Heart left ventricle (tissue), 16 donors: ENCODE results near the gene PLD4. TPM values are rescaled to one million over a fixed set of nuclear protein-coding genes. Genes with fewer than 3 reads are reported as not detected.

Experiments used
- ATAC-seq, 4 donors: fragments of 200-7000 bp; cut with Tn5 transposase; one replicate each; pipeline ENCODE4 v1.9.1; 2020 to 2022; ENCODE audit warnings: moderate library complexity in 4 of 4, mild to moderate bottlenecking in 3 of 4, moderate number of reproducible peaks in 1 of 4
- DNase-seq, 5 donors: peaks; one replicate each; pipeline ENCODE4 v3.0.0-alpha.2; 2020
- H3K27ac ChIP-seq, 12 donors: fragments of 200-600 bp; sonication (generic) in 4 of 12; one replicate each; pipeline versions ENCODE4 v1.5.0 to v1.8.0; 2016 to 2022; ENCODE audit warnings: mild to moderate bottlenecking in 2 of 12
- H3K27me3 ChIP-seq, 9 donors: fragments of 200-600 bp; sonication (generic) in 2 of 9; one replicate each; pipeline versions ENCODE4 v1.5.1 to v1.8.0; 2016 to 2022; ENCODE audit warnings: mild to moderate bottlenecking in 3 of 9
- H3K36me3 ChIP-seq, 9 donors: fragments of 200-600 bp; sonication (generic) in 2 of 9; one replicate each; pipeline versions ENCODE4 v1.5.0 to v1.8.0; 2018 to 2022; ENCODE audit warnings: mild to moderate bottlenecking in 2 of 9
- H3K4me1 ChIP-seq, 12 donors: fragments of 200-600 bp; sonication (generic) in 4 of 12; one replicate each; pipeline versions ENCODE4 v1.5.0 to v1.8.0; 2016 to 2022; ENCODE audit warnings: mild to moderate bottlenecking in 3 of 12
- H3K4me3 ChIP-seq, 12 donors: fragments of 200-600 bp; sonication (generic) in 4 of 12; one replicate each; pipeline versions ENCODE4 v1.5.0 to v1.8.0; 2017 to 2022; ENCODE audit warnings: mild to moderate bottlenecking in 9 of 12, moderate library complexity in 4 of 12
- H3K9me3 ChIP-seq, 12 donors: fragments of 200-600 bp; sonication (generic) in 4 of 12; one replicate each; pipeline versions ENCODE4 v1.5.0 to v1.8.0; 2016 to 2022; ENCODE audit warnings: mild to moderate bottlenecking in 1 of 12
- CTCF ChIP-seq, 12 donors: fragments of 200-600 bp; sonication (generic) in 4 of 12; IDR thresholded peaks; one replicate each; pipeline versions ENCODE4 v1.5.0 to v1.8.0; 2018 to 2022; ENCODE audit warnings: antibody characterized with exemption in 12 of 12, mild to moderate bottlenecking in 5 of 12
- POLR2A ChIP-seq, 2 donors: fragments of 450-650 bp; IDR thresholded peaks; one replicate each; pipeline ENCODE4 v1.6.1; 2017; ENCODE audit warnings: antibody characterized with exemption in 2 of 2, mild to moderate bottlenecking in 2 of 2, moderate library complexity in 2 of 2
- WGBS, 4 donors: extraction: QIAGEN DNeasy Blood & Tissue Kit in 2 of 4; methylation state at CpG; one replicate each; pipeline versions ENCODE4 v1.1.5 to v1.1.7; 2013 to 2018; 5-methylcytosine and 5-hydroxymethylcytosine counted together
- intact Hi-C, 10 donors: fragments of 100-400 bp; cut with DNase I; formaldehyde crosslinking; loops; one replicate each; pipeline versions ENCODE4 v1.11.1 to v1.14.2; 2022
- polyA plus RNA-seq, 2 donors: library from polyadenylated mRNA; stranded (reverse); fragments of 200-250 nt; gene quantifications; one replicate each; pipeline ENCODE4 v1.2.3, GENCODE V29; 2013
- total RNA-seq, 9 donors: library from RNA; depleted of rRNA in 2 of 9; stranded (reverse); fragments of >200 nt in 2 of 9; fragmentation: NEBNext Ultra II Directional in 3 of 9; extraction: Animal tissue kit (Norgen Biotek cat#: 25700) in 3 of 9; gene quantifications; one replicate each; pipeline versions ENCODE4 v1.1.0 to v1.2.4, GENCODE V29; 2016 to 2023
- donor health status: ischemic (EF 13 %, LVEDD 7.1; RV severe dilation, severe dysfunction).
- donor health status: healthy with polysubstance abuse.
- donor health status: DM: no; HTN: yes; CAD: no.
- donor health status: DM: no; HTN: no; CAD: no.
- donor health status: ischemic (EF 25% LVEDD 6.9; RV normal size, moderate dysfunction).
- donor health status: ischemic (EF 25% LVEDD 5.7; RV mildly dilated, moderate dysfunction).
- donor health status: healthy.
- donor health status: DM: yes; HTN: yes; CAD: no.
- donor health status: ischemic (EF 35%, LVEDD 5.7; RV mildly dilated, moderate dysfunction).
- donor health status: nonischemic (EF 11% LVEDD 7.7; RV severe dilation, severe dysfunction).
- donor health status: DM: yes; HTN: yes; CAD: no.
- donor health status: PGD.
- donor health status: ischemic (EF 29% LVEDD 5.4; RV normal size, mild dysfunction).
- donor health status: nonischemic (EF 23%, LVEDD 6.1; RV moderate dilation, normal function).

PLD4 gene
- total and polyA plus RNA-seq, 11 donors, result 0.12 to 1.5 (median 0.33) TPM; not detected in 5

- Histone ChIP-seq H3K4me3 (peak overlapping the region in 2 of 12 donors; percentile 22 to 34), H3K4me1 (peaks cover 0 to 28% (median 12%) of the 10 kb centered on the region in 12 donors), H3K27ac (peak overlapping the region in 2 of 12 donors; percentile 46), H3K27me3 (no peaks in the 10 kb centered on the region), H3K36me3 (peaks cover 0 to 4% (median 0%) of the 10 kb centered on the region in 9 donors), H3K9me3 (no peaks in the 10 kb centered on the region)
- WGBS, 4 donors, result 68 to 78% (median 75%) methylated on average over 4 to 9 of the region's 9 CpGs
- TF ChIP-seq CTCF (IDR thresholded peaks at IDR 0.05) (peak in 1 of 12 donors; percentile 2), POLR2A (IDR thresholded peaks at IDR 0.05) (no peak)
- peak in 3 of 4 donors; percentile 4 to 21 (median 12) for ATAC-seq
- peak in 4 of 5 donors; percentile 7 to 58 (median 26) for DNase-seq
- intact Hi-C loops, result loop anchor here in 6 of 10 donors (5.0 to 10.0 kb wide), 3 partner anchors 147 to 152 kb away; no protein-coding TSS in a partner anchor
Observed at GRCh38 chr14:104895207-104895785, 29.4 kb upstream of the PLD4 start.

- H3K4me3 ChIP-seq, result no peak overlapping the region
- no peaks in the 10 kb centered on the region for H3K9me3 ChIP-seq
- ATAC-seq, result peak in 3 of 4 donors; percentile 3 to 26 (median 21)
- H3K27me3 ChIP-seq, result no peaks in the 10 kb centered on the region
- WGBS, 4 donors, result 80 to 86% (median 82%) methylated on average over 25 to 34 of the region's 34 CpGs
- DNase-seq, result peak in 3 of 5 donors; percentile 14 to 60 (median 24)
- TF ChIP-seq POLR2A (IDR thresholded peaks at IDR 0.05) (no peak), CTCF (IDR thresholded peaks at IDR 0.05) (no peak)
- H3K4me1 ChIP-seq, result peaks cover 0 to 28% (median 12%) of the 10 kb centered on the region in 12 donors
- intact Hi-C loops, result loop anchor here in 8 of 10 donors (2.0 to 10.0 kb wide), 4 partner anchors 146 to 151 kb away; no protein-coding TSS in a partner anchor
- H3K27ac ChIP-seq, result no peak overlapping the region
- peaks cover 0 to 4% (median 0%) of the 10 kb centered on the region in 9 donors for H3K36me3 ChIP-seq
Observed at GRCh38 chr14:104895786-104896661, 28.7 kb upstream of the PLD4 start.

GRCh38 chr14:104897330-104898194 is 27.1 kb upstream of the PLD4 start:
- peak in 1 of 5 donors; percentile 33 for DNase-seq
- Histone ChIP-seq H3K9me3 (no peaks in the 10 kb centered on the region), H3K27me3 (no peaks in the 10 kb centered on the region), H3K36me3 (peaks cover 0 to 4% (median 0%) of the 10 kb centered on the region in 9 donors), H3K27ac (no peak overlapping the region), H3K4me3 (no peak overlapping the region), H3K4me1 (peaks cover 0 to 28% (median 12%) of the 10 kb centered on the region in 12 donors)
- intact Hi-C loops, result loop anchor here in 8 of 10 donors (2.0 to 10.0 kb wide), 4 partner anchors 145 to 150 kb away; no protein-coding TSS in a partner anchor
- TF ChIP-seq CTCF (IDR thresholded peaks at IDR 0.05) (no peak), POLR2A (IDR thresholded peaks at IDR 0.05) (no peak)
- ATAC-seq, result no peak
- WGBS, 4 donors, result 89 to 93% (median 91%) methylated on average over 21 to 37 of the region's 37 CpGs
